Endothelial cell of umbilical vein (primary cell): ENCODE data around the gene MXI1.

ENCODE experiments used
- EZH2 ChIP-seq: IDR thresholded peaks from 2 replicates; pipeline ENCODE4 v1.6.1; 2012; ENCODE audit warnings: borderline replicate concordance, low read depth, mild to moderate bottlenecking, moderate library complexity, low read length, inconsistent platforms; ENCODE audit not compliant: severe bottlenecking
- JUN ChIP-seq: IDR thresholded peaks from 2 replicates; pipeline ENCODE4 v1.6.1; 2011; ENCODE audit warnings: borderline replicate concordance, low read depth; ENCODE audit not compliant: insufficient read length, insufficient read depth
- POLR2A ChIP-seq: IDR thresholded peaks from 2 replicates; pipeline ENCODE4 v1.6.1; 2012; ENCODE audit warnings: low read depth, mild to moderate bottlenecking, control low read depth, low read length
- TF ChIP-seq, protein P1 (sequence below), 2 donors: IDR thresholded peaks; 1 replicate in 1 of 2; 2 replicates in 1 of 2; pipeline ENCODE4 v1.5.1; 2011; ENCODE audit warnings: low read length in 2 of 2, mild to moderate bottlenecking in 2 of 2, moderate library complexity in 2 of 2, control low read depth in 1 of 2, inconsistent platforms in 1 of 2, low read depth in 1 of 2; ENCODE audit not compliant: insufficient read depth in 1 of 2; ENCODE audit errors: extremely low read depth in 1 of 2

DNA sequence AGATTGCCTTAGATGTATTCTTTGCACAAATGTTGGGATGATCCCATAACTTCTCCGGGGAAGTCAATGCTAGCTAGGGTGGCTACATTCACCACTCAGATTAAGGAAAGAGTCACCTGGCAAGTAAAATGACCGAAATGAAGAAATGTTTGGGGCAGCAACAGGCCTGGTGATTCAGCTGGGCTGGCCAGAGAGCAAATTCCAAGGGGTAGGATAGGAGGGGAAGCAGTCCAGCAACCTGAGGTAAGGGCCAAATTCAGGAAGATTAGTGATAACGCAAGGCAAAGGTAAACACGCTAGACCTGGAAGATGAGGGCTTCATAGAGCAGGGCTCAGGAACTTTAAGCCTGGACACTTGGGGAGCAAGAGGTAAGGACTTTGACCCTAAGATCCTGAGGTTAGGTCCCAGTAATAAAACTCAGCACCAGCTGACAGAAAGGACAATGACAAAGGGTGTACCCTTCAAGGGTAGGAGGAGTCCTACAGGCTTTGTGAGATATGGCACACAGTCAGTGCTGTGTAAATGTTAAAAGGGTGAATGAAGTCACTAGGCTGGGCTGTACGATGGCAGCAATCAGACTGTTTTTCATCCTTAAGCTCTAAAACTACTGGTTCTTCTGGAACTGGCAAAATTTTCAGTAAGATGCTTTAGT is 120.0 kb downstream of the MXI1 start:
- TF ChIP-seq, protein P1, sequence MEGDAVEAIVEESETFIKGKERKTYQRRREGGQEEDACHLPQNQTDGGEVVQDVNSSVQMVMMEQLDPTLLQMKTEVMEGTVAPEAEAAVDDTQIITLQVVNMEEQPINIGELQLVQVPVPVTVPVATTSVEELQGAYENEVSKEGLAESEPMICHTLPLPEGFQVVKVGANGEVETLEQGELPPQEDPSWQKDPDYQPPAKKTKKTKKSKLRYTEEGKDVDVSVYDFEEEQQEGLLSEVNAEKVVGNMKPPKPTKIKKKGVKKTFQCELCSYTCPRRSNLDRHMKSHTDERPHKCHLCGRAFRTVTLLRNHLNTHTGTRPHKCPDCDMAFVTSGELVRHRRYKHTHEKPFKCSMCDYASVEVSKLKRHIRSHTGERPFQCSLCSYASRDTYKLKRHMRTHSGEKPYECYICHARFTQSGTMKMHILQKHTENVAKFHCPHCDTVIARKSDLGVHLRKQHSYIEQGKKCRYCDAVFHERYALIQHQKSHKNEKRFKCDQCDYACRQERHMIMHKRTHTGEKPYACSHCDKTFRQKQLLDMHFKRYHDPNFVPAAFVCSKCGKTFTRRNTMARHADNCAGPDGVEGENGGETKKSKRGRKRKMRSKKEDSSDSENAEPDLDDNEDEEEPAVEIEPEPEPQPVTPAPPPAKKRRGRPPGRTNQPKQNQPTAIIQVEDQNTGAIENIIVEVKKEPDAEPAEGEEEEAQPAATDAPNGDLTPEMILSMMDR (IDR thresholded peaks at IDR 0.05; ENCODE audit: extremely low read depth in 1 of 2, insufficient read depth in 1 of 2, low read depth in 1 of 2, low read length in 2 of 2) = no peak
- TF ChIP-seq EZH2 = no peak
- TF ChIP-seq JUN = no peak
- no peak for TF ChIP-seq POLR2A
